Measurements from ENCODE around the gene LLPH. TPM values are rescaled to one million over a fixed set of nuclear protein-coding genes. Genes with fewer than 3 reads are reported as not detected.

Gene LLPH
- total RNA-seq, 1 experiment from 2014 or later, result 45.6 TPM

GRCh38 chr12:66119870-66120241 is 10.7 kb downstream of the LLPH start:
- no TSS peak for BruUV-seq (replicated peaks)

More at GRCh38 chr12:66119870-66120241, 10.7 kb downstream of the LLPH start:
- H3K9ac ChIP-seq (ENCODE audit: low read length), result no peak overlapping the region
- H3K27ac ChIP-seq (ENCODE audit: low read depth, low read length), result no peak overlapping the region
- CTCF ChIA-PET, result interaction anchor here (1.1 kb wide), 3 partner anchors 34 to 820 kb away, joined by 3 to 5 read pairs (median 4); no protein-coding TSS in a partner anchor
- H3K9me3 ChIP-seq (ENCODE audit: control insufficient read depth in 1 of 2, insufficient read depth in 1 of 2, low read depth in 1 of 2, low read length in 2 of 2), result no peaks in the 10 kb centered on the region
- RAD21 ChIA-PET (ENCODE audit: low non-redundant PET in 1 of 2, low total read pairs in 2 of 2, uncharacterized antibody in 2 of 2, unreplicated experiment in 2 of 2), result no interaction called here
- H3K27me3 ChIP-seq (ENCODE audit: insufficient read depth, low read length), result no peaks in the 10 kb centered on the region
- no peak overlapping the region for H2AFZ ChIP-seq (ENCODE audit: low read depth, low read length, poor library complexity, severe bottlenecking)
- no peak overlapping the region for H3K4me2 ChIP-seq (ENCODE audit: low read length)
- intact Hi-C loops (cut with micrococcal nuclease), result no loop called here
- H3K4me3 ChIP-seq (replicated peaks in 1 of 2; ENCODE audit: low read depth in 1 of 2, low read length in 2 of 2), result no peak overlapping the region
- 0 out of 2 replicates have a peak, but pooled peaks cover 4% of the 10 kb centered on the region for H4K20me1 ChIP-seq (ENCODE audit: insufficient read depth)
- ATAC-seq, result no peak
- peaks cover 8% of the 10 kb centered on the region; the same call in 1 of the 2 replicates for H3K79me2 ChIP-seq (ENCODE audit: insufficient read depth, low read length)
- POLR2A ChIA-PET, result interaction anchor here (3.5 kb wide), 1 partner anchor 11 kb away, joined by 13 read pairs; the partner anchor contains the start of gene LLPH
- DNase-seq (ENCODE audit: low read depth, low spot score), result no peak
- TF ChIP-seq EGR1 (IDR thresholded peaks at IDR 0.05; ENCODE audit: low read depth) (no peak), POLR2A (IDR thresholded peaks at IDR 0.05; ENCODE audit: borderline replicate concordance, extremely low read depth, insufficient read depth, insufficient read length) (no peak), ATF3 (IDR thresholded peaks at IDR 0.05) (no peak; the same call in 1 of the 2 replicates), ZBTB33 (IDR thresholded peaks at IDR 0.05; ENCODE audit: extremely low read depth, insufficient replicate concordance, low read length) (no peak), CTCF (IDR thresholded peaks at IDR 0.05 in 2 of 3, conservative IDR thresholded peaks at IDR 0.05 in 1 of 3; ENCODE audit: borderline replicate concordance in 1 of 3, insufficient read depth in 1 of 3, low read depth in 2 of 3, low read length in 2 of 3) (no peak), SP1 (IDR thresholded peaks at IDR 0.05; ENCODE audit: low read depth) (no peak), RAD21 (IDR thresholded peaks at IDR 0.05; ENCODE audit: low read depth) (no peak), JUND (IDR thresholded peaks at IDR 0.05) (no peak), FOSL1 (IDR thresholded peaks at IDR 0.05; ENCODE audit: low read depth) (no peak), ZNF274 (IDR thresholded peaks at IDR 0.05; ENCODE audit: low read depth, low read length) (no peak), SRF (IDR thresholded peaks at IDR 0.05; ENCODE audit: low read depth) (no peak), ELF1 (IDR thresholded peaks at IDR 0.05; ENCODE audit: borderline replicate concordance, low read depth) (no peak), ZFX (IDR thresholded peaks at IDR 0.05) (no peak), SIN3A (IDR thresholded peaks at IDR 0.05; ENCODE audit: low read depth) (no peak), MAX (IDR thresholded peaks at IDR 0.05) (no peak), YY1 (IDR thresholded peaks at IDR 0.05; ENCODE audit: extremely low read depth, insufficient replicate concordance, low read depth, low read length) (no peak), CEBPB (IDR thresholded peaks at IDR 0.05; ENCODE audit: low read depth) (no peak)
- no peaks in the 10 kb centered on the region for H3K9me2 ChIP-seq (ENCODE audit: insufficient read depth)
- no peaks in the 10 kb centered on the region for H3K4me1 ChIP-seq (ENCODE audit: control insufficient read depth in 1 of 2, insufficient read depth in 2 of 2, low read length in 2 of 2)
- H3K36me3 ChIP-seq (ENCODE audit: control insufficient read depth in 1 of 2, insufficient read depth in 2 of 2, low read length in 2 of 2), result peaks cover 21 to 28% of the 10 kb centered on the region in 2 experiments

Measured in HCT116 (cell line).